HepG2 (cell line): ENCODE data around the gene MAP2K2. TPM values are rescaled to one million over a fixed set of nuclear protein-coding genes. Genes with fewer than 3 reads are reported as not detected.

Experiments
- ARID4A ChIP-seq: sonication (generic); formaldehyde crosslinking; IDR thresholded peaks from 2 replicates; pipeline ENCODE4 v1.5.0; 2020; ENCODE audit warnings: mild to moderate bottlenecking, missing genetic modification reagents, borderline replicate concordance
- ATAD3A ChIP-seq: sonication (generic); formaldehyde crosslinking; IDR thresholded peaks from 2 replicates; pipeline ENCODE4 v1.4.0; 2020; ENCODE audit warnings: missing genetic modification reagents
- DNMT1 ChIP-seq: sonication (generic); formaldehyde crosslinking; IDR thresholded peaks from 2 replicates; pipeline ENCODE4 v1.5.1; 2020; ENCODE audit warnings: mild to moderate bottlenecking, missing genetic modification reagents
- GATAD2A ChIP-seq: IDR thresholded peaks from 2 replicates; pipeline ENCODE4 v1.6.1; 2016
- IRF1 ChIP-seq: sonication (generic); formaldehyde crosslinking; IDR thresholded peaks from 2 replicates; pipeline ENCODE4 v1.4.0; 2020; ENCODE audit warnings: low read depth, mild to moderate bottlenecking, missing genetic modification reagents
- MIER3 ChIP-seq: IDR thresholded peaks from 2 replicates; pipeline ENCODE4 v1.6.1; 2016; ENCODE audit warnings: missing compliant biosample characterization, borderline replicate concordance
- NFRKB ChIP-seq: fragments of 450-650 bp; IDR thresholded peaks from 2 replicates; pipeline ENCODE4 v1.6.1; 2017
- PCBP2 ChIP-seq: fragments of 200-400 bp; formaldehyde crosslinking; optimal IDR thresholded peaks from 2 replicates; pipeline ENCODE3; 2018; ENCODE audit warnings: low read length, low read depth; ENCODE audit not compliant: poor library complexity, severe bottlenecking
- PRDM10 ChIP-seq: sonication (generic); formaldehyde crosslinking; IDR thresholded peaks from 2 replicates; pipeline ENCODE4 v1.4.0; 2020; ENCODE audit warnings: low read depth, missing genetic modification reagents
- PTBP1 ChIP-seq: fragments of 200-400 bp; formaldehyde crosslinking; IDR thresholded peaks from 2 replicates; pipeline ENCODE4 v1.6.1; 2018; ENCODE audit warnings: low read length, low read depth; ENCODE audit not compliant: poor library complexity, severe bottlenecking
- TFAP4 ChIP-seq: sonication (generic); IDR thresholded peaks from 2 replicates; pipeline ENCODE4 v1.6.1; 2016; ENCODE audit warnings: low read depth, borderline replicate concordance
- TOPORS ChIP-seq: sonication (generic); formaldehyde crosslinking; IDR thresholded peaks from 2 replicates; pipeline ENCODE4 v1.8.0; 2023; ENCODE audit warnings: mild to moderate bottlenecking, missing genetic modification reagents
- ZNF234 ChIP-seq: sonication (generic); formaldehyde crosslinking; conservative IDR thresholded peaks from 2 replicates; pipeline ENCODE4 v1.5.1; 2020; ENCODE audit warnings: mild to moderate bottlenecking, missing genetic modification reagents
- ZNF235 ChIP-seq: sonication (generic); formaldehyde crosslinking; IDR thresholded peaks from 2 replicates; pipeline ENCODE4 v1.8.1; 2023; ENCODE audit warnings: mild to moderate bottlenecking, missing genetic modification reagents, borderline replicate concordance
- ZNF503 ChIP-seq: sonication (generic); formaldehyde crosslinking; IDR thresholded peaks from 2 replicates; pipeline ENCODE4 v1.4.0; 2020; ENCODE audit warnings: missing genetic modification reagents
- ZNF547 ChIP-seq: sonication (generic); formaldehyde crosslinking; IDR thresholded peaks from 2 replicates; pipeline ENCODE4 v1.5.1; 2020; ENCODE audit warnings: mild to moderate bottlenecking, missing genetic modification reagents
- ZNF569 ChIP-seq: sonication (generic); formaldehyde crosslinking; IDR thresholded peaks from 2 replicates; pipeline ENCODE4 v1.5.0; 2020; ENCODE audit warnings: mild to moderate bottlenecking, missing genetic modification reagents, moderate library complexity, borderline replicate concordance
- polyA plus RNA-seq, 8 experiments: library from polyadenylated mRNA; depleted of rRNA in 3 of 8; stranded (reverse) in 7 of 8; unstranded in 1 of 8; fragments of >200 nt; fragmentation: Illumina TruSeq in 4 of 8; extraction: Trizol in 4 of 8; gene quantifications; 2 replicates each; pipeline versions ENCODE4 v1.2.1 to v1.2.3, GENCODE V29; 2011 to 2016; ENCODE audit warnings: low read depth in 4 of 8, missing spikeins in 1 of 8, mixed read lengths in 1 of 8; ENCODE audit not compliant: insufficient read depth in 1 of 8
- total RNA-seq, 5 experiments: library from RNA; depleted of rRNA; stranded (reverse); fragments of >200 nt; fragmentation: Illumina TruSeq; extraction: Trizol; gene quantifications; 2 replicates each; pipeline ENCODE4 v1.2.3, GENCODE V29; 2016; ENCODE audit warnings: low read depth in 1 of 5

The MAP2K2 gene
- total and polyA plus RNA-seq, 2 of the 13 experiments (the other 11 are each of a cell fraction or from before 2014, with no cell fraction given), result 70.3 to 80.9 TPM

GRCh38 chr19:4063369-4064148, 60.4 kb downstream of the MAP2K2 start (continued):
- TF ChIP-seq PCBP2 (no peak), ZNF503 (no peak), TOPORS (0 out of 2 replicates have a peak, but pooled peaks have one; percentile 51), TFAP4 (peak; percentile 13; the same call in 1 of the 2 replicates), ARID4A (peak; percentile 53; the same call in 1 of the 2 replicates), NFRKB (no peak), MIER3 (peak; percentile 21; the same call in 1 of the 2 replicates), PTBP1 (no peak), IRF1 (no peak), ZNF569 (no peak), DNMT1 (CRISPR knock-in tag) (no peak), ATAD3A (CRISPR knock-in tag) (no peak), PRDM10 (CRISPR knock-in tag) (peak; percentile 47; the same call in 1 of the 2 replicates), ZNF547 (CRISPR knock-in tag) (0 out of 2 replicates have a peak, but pooled peaks have one; percentile 0), GATAD2A (CRISPR knock-in tag) (peak; percentile 49), ZNF235 (no peak), ZNF234 (CRISPR knock-in tag) (no peak)
